Cardiac fibroblast (primary cell): Measurements from ENCODE around the gene DSCAML1.

Experiments
- DNase-seq, 2 donors: peaks; one replicate each; pipeline versions ENCODE4 v3.0.0 to v3.0.0-alpha.2; 2010; ENCODE audit warnings: low read depth in 2 of 2
- H3K4me3 ChIP-seq, 2 donors: replicated peaks in 1 of 2; 1 replicate in 1 of 2; 2 replicates in 1 of 2; pipeline ENCODE4 v1.5.1; 2011; ENCODE audit warnings: low read depth in 2 of 2, low read length in 2 of 2, mild to moderate bottlenecking in 2 of 2, moderate library complexity in 1 of 2
- TF ChIP-seq, protein P1 (sequence below): IDR thresholded peaks from one replicate; pipeline ENCODE4 v1.5.1; 2011; ENCODE audit warnings: low read depth, mild to moderate bottlenecking, low read length, inconsistent platforms

The DSCAML1 gene

DNA sequence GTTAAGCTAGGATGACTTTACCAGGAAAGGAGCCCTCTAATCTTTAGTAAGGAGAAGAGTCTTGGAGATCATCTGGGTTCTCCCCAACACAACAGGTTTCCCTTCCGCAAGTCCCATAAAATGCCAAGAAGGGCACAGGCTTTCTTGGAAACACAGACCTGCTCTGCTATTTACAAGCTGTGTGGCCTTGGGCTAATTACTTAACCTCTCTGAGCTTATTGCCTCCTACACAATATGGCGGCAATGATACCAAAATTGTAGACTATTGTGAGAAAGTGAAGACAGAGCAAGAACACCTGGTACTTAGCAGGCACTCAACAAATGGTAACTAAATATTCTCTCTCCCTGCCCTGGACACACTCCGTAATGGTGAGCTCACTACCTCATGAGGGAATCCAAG is 49.1 kb downstream of the DSCAML1 start:
- TF ChIP-seq, protein P1, sequence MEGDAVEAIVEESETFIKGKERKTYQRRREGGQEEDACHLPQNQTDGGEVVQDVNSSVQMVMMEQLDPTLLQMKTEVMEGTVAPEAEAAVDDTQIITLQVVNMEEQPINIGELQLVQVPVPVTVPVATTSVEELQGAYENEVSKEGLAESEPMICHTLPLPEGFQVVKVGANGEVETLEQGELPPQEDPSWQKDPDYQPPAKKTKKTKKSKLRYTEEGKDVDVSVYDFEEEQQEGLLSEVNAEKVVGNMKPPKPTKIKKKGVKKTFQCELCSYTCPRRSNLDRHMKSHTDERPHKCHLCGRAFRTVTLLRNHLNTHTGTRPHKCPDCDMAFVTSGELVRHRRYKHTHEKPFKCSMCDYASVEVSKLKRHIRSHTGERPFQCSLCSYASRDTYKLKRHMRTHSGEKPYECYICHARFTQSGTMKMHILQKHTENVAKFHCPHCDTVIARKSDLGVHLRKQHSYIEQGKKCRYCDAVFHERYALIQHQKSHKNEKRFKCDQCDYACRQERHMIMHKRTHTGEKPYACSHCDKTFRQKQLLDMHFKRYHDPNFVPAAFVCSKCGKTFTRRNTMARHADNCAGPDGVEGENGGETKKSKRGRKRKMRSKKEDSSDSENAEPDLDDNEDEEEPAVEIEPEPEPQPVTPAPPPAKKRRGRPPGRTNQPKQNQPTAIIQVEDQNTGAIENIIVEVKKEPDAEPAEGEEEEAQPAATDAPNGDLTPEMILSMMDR: no peak
- no peak overlapping the region for H3K4me3 ChIP-seq
- no peak for DNase-seq

DNA sequence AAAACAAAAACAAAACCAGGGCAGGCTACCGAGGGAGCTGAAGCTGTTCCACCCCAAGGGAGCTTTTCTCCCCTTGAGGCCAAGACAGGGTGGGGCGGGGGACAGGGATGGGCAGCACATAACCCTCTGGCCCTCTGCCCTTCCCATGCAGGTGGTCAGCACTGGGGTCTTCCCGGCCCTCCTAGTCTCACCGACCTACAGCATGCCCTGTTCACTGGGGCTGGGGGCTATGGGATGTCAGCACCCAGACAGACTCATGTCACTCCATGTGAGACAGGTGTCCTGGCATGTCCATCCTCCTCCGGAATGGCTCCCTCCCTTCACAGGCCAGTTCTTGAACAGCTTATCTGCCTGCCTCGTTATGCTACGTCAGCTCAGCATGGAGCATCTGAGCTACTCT is 51.7 kb downstream of the DSCAML1 start:
- TF ChIP-seq, protein P1: no peak
- no peak for DNase-seq
- H3K4me3 ChIP-seq: no peak overlapping the region

DNA sequence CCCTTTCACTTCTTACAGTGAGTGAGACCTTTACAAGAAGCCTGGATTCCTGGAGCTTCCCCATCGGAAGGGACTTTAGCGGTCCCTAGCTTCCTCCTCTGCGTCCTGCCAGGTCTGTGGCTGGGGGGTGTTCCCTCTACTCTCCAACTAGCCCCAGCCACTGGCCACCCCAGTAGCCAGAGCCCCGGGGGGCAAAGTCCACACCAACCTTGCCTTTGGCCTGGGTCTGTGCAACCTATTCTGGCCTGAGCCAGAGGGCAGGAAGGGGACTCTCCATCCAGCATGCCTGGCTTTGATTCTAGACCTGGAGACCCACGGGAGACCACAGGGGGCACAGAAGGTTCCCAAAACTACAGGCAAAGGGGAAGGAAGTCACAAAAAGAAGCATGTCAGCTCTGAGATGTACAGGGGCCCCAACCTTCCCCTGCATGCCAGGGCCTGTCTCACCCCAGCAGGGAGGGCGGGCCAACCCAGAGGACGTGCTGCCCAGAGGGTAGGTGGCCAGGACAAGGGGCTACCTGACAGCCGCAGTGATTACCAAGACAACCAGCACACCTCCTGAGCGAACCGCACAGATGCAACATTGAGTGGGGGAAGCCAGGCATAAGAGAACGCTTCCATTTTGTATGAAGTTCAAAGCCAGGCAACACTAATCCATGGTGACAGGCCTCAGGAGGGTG is 52.4 kb downstream of the DSCAML1 start:
- no peak for DNase-seq
- no peak overlapping the region for H3K4me3 ChIP-seq
- TF ChIP-seq, protein P1: no peak

DNA sequence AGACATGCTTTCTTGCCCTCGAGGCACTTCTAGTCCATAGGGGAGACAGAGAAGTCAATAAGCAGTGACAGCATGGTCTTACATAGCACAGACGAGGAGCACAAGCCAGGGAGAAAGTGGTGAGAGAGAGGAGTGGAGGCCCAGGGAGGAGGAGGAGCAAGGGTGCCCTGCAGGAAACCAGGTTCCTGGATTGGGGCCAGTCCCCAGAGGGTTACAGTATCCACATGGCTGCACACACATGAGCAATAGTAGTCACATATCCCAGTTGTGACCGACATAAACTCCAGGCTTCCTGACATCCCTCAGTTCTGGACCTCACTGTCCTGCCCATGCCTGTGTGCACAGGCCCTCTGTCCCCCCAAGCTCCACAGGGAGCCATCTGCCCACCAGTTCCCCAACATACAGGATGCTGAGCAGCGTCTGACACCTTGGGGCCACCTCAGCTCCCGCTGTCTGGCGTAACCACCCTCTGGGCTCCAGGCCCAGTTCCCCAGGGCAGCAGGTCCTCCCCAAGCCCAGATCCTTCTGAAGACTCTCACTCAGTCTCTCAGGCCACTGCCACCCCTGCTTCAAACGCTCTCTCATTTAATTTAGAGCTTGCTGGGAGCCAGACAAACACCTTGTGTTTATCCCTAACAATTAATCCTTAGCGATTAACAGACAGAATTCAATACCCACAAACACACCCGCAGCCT is 53.7 kb downstream of the DSCAML1 start:
- no peak for DNase-seq
- no peak overlapping the region for H3K4me3 ChIP-seq
- TF ChIP-seq, protein P1: no peak

- TF ChIP-seq, protein P1: no peak
- H3K4me3 ChIP-seq: no peak overlapping the region
- DNase-seq: no peak
Measured at GRCh38 chr11:117738246-117738957, 58.6 kb downstream of the DSCAML1 start.

- no peak overlapping the region for H3K4me3 ChIP-seq
- DNase-seq: no peak
- TF ChIP-seq, protein P1: no peak
Measured at GRCh38 chr11:117735350-117735977, 61.6 kb downstream of the DSCAML1 start.
